Naive B cell (primary cell): Measurements from ENCODE around the gene NEURL2. TPM values are rescaled to one million over a fixed set of nuclear protein-coding genes. Genes with fewer than 3 reads are reported as not detected.

ENCODE experiments used
- ATAC-seq, 2 donors: fragments of 150-1000 bp; cut with Tn5 transposase; 2 replicates each; pipeline ENCODE4 v1.10.0; 2021; ENCODE audit warnings: low read depth in 2 of 2, mild to moderate bottlenecking in 2 of 2, moderate library complexity in 2 of 2
- DNase-seq: peaks from one replicate; pipeline ENCODE4 v3.0.0; 2022
- H3K27ac Mint-ChIP-seq, 6 donors: one replicate each; pipeline ENCODE4 v1.8.0; 2020 to 2022; ENCODE audit warnings: mild to moderate bottlenecking in 6 of 6, mixed read lengths in 6 of 6, moderate library complexity in 5 of 6, inconsistent platforms in 2 of 6
- H3K27me3 Mint-ChIP-seq, 3 donors: one replicate each; pipeline ENCODE4 v1.8.0; 2021 to 2022; ENCODE audit warnings: mixed read lengths in 3 of 3, mild to moderate bottlenecking in 1 of 3
- H3K36me3 Mint-ChIP-seq, 2 donors: one replicate each; pipeline ENCODE4 v1.8.0; 2020 to 2022; ENCODE audit warnings: mixed read lengths in 2 of 2, inconsistent platforms in 1 of 2, mild to moderate bottlenecking in 1 of 2
- H3K4me1 Mint-ChIP-seq, 3 donors: one replicate each; pipeline ENCODE4 v1.8.0; 2020 to 2022; ENCODE audit warnings: mixed read lengths in 3 of 3, inconsistent platforms in 1 of 3, mild to moderate bottlenecking in 1 of 3, moderate library complexity in 1 of 3
- H3K4me3 Mint-ChIP-seq, 8 donors: one replicate each; pipeline ENCODE4 v1.8.0; 2020 to 2022; ENCODE audit warnings: mild to moderate bottlenecking in 8 of 8, mixed read lengths in 8 of 8, moderate library complexity in 8 of 8, inconsistent platforms in 2 of 8
- H3K9me3 Mint-ChIP-seq, 7 donors: one replicate each; pipeline ENCODE4 v1.8.0; 2020 to 2022; ENCODE audit warnings: mixed read lengths in 7 of 7, mild to moderate bottlenecking in 5 of 7, inconsistent platforms in 2 of 7, moderate library complexity in 1 of 7
- polyA plus RNA-seq, 6 donors: library from polyadenylated mRNA; unstranded; fragments of 300-500 nt; fragmentation: Illumina TruSeq; gene quantifications; one replicate each; pipeline ENCODE4 v1.2.3, GENCODE V29; 2021; ENCODE audit warnings: low read depth in 6 of 6

The NEURL2 gene
- polyA plus RNA-seq, 6 donors from 2014 or later = 0.69 to 2.4 (median 1.1) TPM; not detected in 1

DNA sequence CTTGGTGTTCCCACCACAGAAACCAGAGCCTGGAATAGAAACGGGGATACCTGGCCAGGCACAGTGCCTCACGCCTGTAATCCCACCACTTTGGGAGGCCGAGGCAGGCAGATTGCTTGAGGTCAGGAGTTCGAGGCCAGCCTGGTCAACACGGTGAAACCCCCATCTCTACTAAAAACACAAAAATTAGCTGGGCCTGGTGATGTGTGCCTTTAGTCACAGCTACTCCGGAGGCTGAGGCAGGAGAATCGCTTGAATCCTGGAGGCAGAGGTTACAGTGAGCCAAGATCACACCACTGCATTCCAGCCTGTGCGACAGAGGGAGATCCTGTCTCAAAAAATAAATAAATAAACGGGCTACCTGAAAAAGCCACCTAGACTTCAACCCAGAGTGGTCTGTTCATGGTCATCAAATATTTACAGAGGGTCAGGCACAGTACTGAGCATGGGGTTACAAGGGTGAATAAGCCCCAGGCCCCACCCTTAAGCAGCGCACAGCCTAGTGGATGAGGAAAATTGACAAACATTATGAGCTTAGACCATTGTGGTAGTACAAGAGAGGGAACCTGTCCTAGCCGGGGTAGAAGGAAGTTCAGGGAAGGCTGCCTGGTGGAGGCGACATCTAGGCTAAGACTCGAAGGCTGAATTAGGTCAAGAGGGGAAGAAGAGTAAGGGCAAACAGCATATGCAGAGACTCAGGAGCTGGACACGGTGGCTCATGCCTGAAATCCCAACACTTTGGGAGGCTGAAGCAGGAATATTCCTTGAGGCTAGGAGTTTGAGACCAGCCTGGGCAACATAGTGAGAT lies 36.3 kb upstream of the NEURL2 start:
- Mint-ChIP-seq H3K27me3 (peaks cover 0 to 4% (median 0%) of the 10 kb centered on the region in 3 donors), H3K4me1 (peaks cover 0 to 12% (median 4%) of the 10 kb centered on the region in 3 donors), H3K4me3 (no peak overlapping the region), H3K27ac (peak overlapping the region in 1 of 6 donors; percentile 47), H3K36me3 (no peaks in the 10 kb centered on the region), H3K9me3 (no peaks in the 10 kb centered on the region)
- DNase-seq (no peak), ATAC-seq (no peak)

DNA sequence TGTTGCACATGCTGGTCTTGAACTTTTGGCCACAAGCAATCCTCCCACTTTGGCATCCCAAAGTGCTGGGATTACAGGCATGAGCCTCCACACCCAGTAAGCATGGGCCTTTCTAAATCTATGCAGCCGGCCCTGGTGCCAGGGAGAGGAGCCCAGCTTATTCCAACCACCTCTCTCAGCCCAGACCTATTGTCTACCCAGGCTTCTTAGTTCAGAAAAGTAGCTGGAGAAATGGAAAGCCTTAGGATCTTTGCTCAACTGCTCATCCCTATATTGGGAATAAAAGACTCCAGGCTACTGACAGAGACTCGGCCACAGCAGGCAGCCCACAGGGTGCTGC lies 35.7 kb upstream of the NEURL2 start:
- Mint-ChIP-seq H3K27me3 (peaks cover 0 to 10% (median 4%) of the 10 kb centered on the region in 3 donors), H3K4me3 (no peak overlapping the region), H3K27ac (no peak overlapping the region), H3K36me3 (no peaks in the 10 kb centered on the region), H3K9me3 (no peaks in the 10 kb centered on the region), H3K4me1 (peaks cover 0 to 15% (median 5%) of the 10 kb centered on the region in 3 donors)
- DNase-seq = no peak
- ATAC-seq = no peak

DNA sequence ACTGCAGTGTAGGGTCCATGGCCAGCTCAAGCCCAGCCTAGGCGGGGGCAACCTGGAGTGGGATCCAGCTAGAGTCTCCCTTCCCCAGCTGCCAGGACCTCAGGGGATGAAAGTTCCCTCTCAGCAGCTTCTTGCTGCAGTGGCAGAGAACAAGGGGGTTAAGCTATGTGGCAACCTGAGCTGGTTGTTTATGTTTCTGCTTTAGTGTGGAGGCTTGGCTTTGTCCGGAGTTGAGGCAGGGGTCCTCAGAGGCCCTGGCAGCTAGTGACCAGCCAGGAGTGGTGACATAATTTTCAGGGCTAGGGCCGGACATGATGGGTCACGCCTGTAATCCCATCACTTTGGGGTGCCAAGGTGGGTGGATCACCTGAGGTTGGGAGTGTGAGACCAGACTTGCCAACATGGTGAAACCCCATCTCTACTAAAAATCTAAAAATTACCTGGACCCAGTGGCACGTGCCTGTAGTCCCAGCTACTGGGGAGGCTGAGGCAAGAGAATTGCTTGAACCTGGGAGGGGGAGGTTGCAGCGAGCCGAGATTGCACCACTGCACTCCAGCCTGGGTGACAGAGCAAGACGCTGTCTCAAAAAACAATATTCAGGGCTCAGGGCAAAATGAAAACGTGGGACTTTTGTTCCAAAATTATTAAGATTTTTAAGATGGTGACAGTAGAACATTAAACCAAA lies 35.0 kb upstream of the NEURL2 start:
- Mint-ChIP-seq H3K9me3 (no peaks in the 10 kb centered on the region), H3K27ac (no peak overlapping the region), H3K4me1 (peaks cover 0 to 18% (median 7%) of the 10 kb centered on the region in 3 donors), H3K36me3 (no peaks in the 10 kb centered on the region), H3K4me3 (no peak overlapping the region), H3K27me3 (peaks cover 0 to 17% (median 11%) of the 10 kb centered on the region in 3 donors)
- ATAC-seq (no peak), DNase-seq (no peak)

DNA sequence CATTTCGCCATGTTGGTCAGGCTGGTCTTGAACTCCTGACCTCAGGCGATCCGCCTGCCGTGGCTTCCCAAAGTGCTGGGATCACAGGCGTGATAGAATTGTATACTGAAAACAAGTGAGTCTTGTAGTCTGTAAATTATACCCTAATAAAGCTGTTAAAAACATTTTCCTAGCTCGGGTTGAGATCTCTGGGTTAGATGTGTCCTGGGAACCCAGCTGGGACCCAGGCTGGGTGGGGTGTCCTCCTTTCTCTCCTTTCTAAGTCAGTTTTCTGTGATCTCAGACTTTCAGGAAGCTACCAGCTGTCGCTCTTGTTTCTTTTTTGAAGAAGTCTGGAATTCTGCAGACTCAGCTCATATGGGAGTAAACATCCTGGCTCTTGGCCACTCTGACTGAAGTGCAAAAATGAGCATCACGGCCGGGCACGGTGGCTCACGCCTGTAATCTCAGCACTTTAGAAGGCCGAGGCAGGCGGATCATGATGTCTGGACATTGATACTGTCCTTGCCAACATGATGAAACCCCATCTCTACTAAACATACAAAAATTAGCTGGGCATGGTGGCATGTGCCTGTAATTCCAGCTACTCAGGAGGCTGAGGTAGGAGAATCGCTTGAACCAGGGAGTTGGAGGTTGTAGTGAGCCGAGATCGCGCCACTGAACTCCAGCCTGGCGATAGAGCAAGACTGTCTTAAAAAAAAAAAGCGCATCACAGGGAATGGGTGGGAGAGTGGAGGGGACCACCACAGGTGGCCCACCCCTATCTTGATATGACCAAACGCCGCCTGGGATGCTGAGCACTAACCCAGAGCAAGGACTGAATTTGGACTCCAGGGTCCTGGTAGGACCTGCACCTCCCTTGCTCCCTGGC lies 33.6 kb upstream of the NEURL2 start:
- H3K4me3 Mint-ChIP-seq = no peak overlapping the region

GRCh38 chr20:45921337-45922189 lies 30.6 kb upstream of the NEURL2 start:
- Mint-ChIP-seq H3K9me3 (no peaks in the 10 kb centered on the region), H3K4me3 (no peak overlapping the region), H3K4me1 (peaks cover 0 to 6% (median 4%) of the 10 kb centered on the region in 3 donors), H3K27ac (peak overlapping the region in 1 of 6 donors; percentile 38), H3K36me3 (no peaks in the 10 kb centered on the region), H3K27me3 (peaks cover 4 to 45% (median 32%) of the 10 kb centered on the region in 3 donors)
- DNase-seq = no peak
- ATAC-seq = no peak

More for the DNA sequence above, 33.6 kb upstream of the NEURL2 start:
- Mint-ChIP-seq H3K27me3 (peaks cover 4 to 29% (median 25%) of the 10 kb centered on the region in 3 donors), H3K9me3 (no peaks in the 10 kb centered on the region), H3K27ac (peak overlapping the region in 1 of 6 donors; percentile 47), H3K36me3 (no peaks in the 10 kb centered on the region), H3K4me1 (peaks cover 0 to 18% (median 7%) of the 10 kb centered on the region in 3 donors)
- DNase-seq (no peak), ATAC-seq (no peak)

DNA sequence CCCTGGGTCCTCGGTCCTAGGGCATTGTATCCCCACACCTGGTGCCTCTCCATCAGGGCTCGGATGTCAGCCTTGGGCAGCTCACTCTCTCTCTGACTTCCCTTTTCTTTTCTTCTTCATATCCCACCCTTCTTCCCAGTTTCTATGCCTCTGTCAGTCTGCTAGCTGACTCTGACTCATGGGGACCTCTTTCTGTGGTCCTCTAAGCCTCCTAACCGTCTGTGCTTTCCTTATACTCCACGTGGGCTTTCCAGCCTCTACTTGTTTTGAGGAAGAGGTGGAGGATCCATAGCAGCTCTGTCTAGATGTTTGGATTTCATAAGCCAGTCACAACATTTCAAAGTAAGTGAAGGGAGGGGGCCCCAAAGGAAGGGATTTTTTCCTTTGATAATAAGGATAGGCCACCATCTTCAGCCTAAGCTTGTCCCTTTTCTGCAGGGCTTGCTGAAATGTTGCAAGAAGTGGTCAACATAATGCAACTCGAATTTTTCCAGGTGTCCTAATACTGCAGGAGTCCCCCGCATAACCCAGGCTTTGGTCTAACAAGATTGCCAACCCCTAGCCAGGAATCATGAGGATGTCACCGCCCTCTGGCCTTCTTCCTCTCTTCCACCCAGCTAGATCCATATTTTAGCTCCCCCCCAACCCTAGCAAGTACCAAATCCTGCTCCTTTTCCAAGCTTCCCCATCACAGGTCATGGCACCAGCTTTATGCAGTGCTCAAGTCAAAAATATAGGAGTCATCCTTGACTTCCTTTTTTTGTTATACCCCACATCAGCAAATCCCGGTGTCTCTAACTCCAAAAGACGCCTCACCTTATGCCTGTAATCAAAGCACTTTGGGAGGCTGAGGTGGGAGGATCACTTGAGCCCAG lies 29.7 kb upstream of the NEURL2 start:
- Mint-ChIP-seq H3K9me3 (peaks cover 0 to 2% (median 0%) of the 10 kb centered on the region in 7 donors), H3K4me3 (peak overlapping the region in 1 of 8 donors; percentile 29), H3K27me3 (peaks cover 4 to 54% (median 39%) of the 10 kb centered on the region in 3 donors), H3K27ac (peak overlapping the region in 1 of 6 donors; percentile 38), H3K4me1 (peaks cover 0 to 6% (median 4%) of the 10 kb centered on the region in 3 donors), H3K36me3 (no peaks in the 10 kb centered on the region)
- ATAC-seq (no peak), DNase-seq (no peak)

GRCh38 chr20:45919542-45920399 lies 28.8 kb upstream of the NEURL2 start:
- Mint-ChIP-seq H3K9me3 (peaks cover 0 to 2% (median 0%) of the 10 kb centered on the region in 7 donors), H3K4me1 (peaks cover 0 to 6% (median 4%) of the 10 kb centered on the region in 3 donors), H3K36me3 (no peaks in the 10 kb centered on the region), H3K27me3 (peaks cover 4 to 54% (median 39%) of the 10 kb centered on the region in 3 donors), H3K27ac (no peak overlapping the region), H3K4me3 (no peak overlapping the region)
- DNase-seq (no peak), ATAC-seq (no peak)

DNA sequence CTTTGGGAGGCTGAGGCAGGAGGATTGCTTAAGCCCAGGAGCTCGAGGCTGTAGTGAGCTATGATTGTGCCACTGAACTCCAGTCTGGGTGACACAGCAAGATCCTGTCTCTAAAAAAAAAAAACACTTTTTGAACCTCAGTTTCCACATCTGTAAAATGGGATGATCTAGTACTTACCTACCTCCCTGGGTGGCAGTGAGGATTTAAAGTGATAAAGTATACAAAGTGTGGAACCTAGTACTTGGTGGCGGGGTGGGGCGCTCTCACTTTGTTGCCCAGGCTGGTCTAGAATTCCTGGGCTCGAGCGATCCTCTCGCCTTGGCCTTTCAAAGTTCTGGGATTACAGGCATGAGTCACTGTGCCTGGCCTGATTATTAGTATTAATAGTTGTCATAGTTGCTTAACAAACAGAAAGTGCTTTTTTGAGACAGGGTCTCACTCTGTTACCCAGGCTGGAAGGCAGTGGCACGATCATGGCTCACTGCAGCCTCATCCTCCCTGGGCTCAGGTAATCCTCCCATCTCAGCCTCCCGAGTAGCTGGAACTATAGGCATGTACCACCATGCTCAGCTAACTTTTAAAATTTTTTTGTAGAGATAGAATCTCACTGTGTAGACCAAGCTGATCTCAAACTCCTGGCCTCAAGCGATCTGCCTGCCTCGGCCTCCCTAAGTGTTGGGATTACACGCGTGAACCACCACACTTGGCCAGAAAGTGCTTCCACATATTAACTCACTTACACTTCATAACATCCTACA lies 27.9 kb upstream of the NEURL2 start:
- DNase-seq (no peak), ATAC-seq (no peak)
- H3K4me3 Mint-ChIP-seq = no peak overlapping the region
- H3K36me3 Mint-ChIP-seq = no peaks in the 10 kb centered on the region
- H3K9me3 Mint-ChIP-seq = peaks cover 0 to 2% (median 0%) of the 10 kb centered on the region in 7 donors
- peak overlapping the region in 1 of 6 donors; percentile 14 for H3K27ac Mint-ChIP-seq
- H3K27me3 Mint-ChIP-seq = peaks cover 10 to 62% (median 47%) of the 10 kb centered on the region in 3 donors
- H3K4me1 Mint-ChIP-seq = peaks cover 0 to 6% (median 4%) of the 10 kb centered on the region in 3 donors

- peaks cover 10 to 62% (median 47%) of the 10 kb centered on the region in 3 donors for H3K27me3 Mint-ChIP-seq
- H3K9me3 Mint-ChIP-seq = peaks cover 0 to 2% (median 0%) of the 10 kb centered on the region in 7 donors
- H3K36me3 Mint-ChIP-seq = no peaks in the 10 kb centered on the region
- peaks cover 0 to 6% (median 4%) of the 10 kb centered on the region in 3 donors for H3K4me1 Mint-ChIP-seq
- no peak for ATAC-seq
- no peak overlapping the region for H3K4me3 Mint-ChIP-seq
- H3K27ac Mint-ChIP-seq = no peak overlapping the region
- no peak for DNase-seq
Measured at GRCh38 chr20:45918182-45918737, 27.3 kb upstream of the NEURL2 start.

GRCh38 chr20:45917790-45918141 lies 26.8 kb upstream of the NEURL2 start:
- no peak overlapping the region for H3K27ac Mint-ChIP-seq
- no peak overlapping the region for H3K4me3 Mint-ChIP-seq
- ATAC-seq (no peak), DNase-seq (no peak)
- peaks cover 0 to 2% (median 0%) of the 10 kb centered on the region in 7 donors for H3K9me3 Mint-ChIP-seq
- H3K36me3 Mint-ChIP-seq = no peaks in the 10 kb centered on the region
- H3K4me1 Mint-ChIP-seq = peaks cover 1 to 6% (median 4%) of the 10 kb centered on the region in 3 donors
- H3K27me3 Mint-ChIP-seq = peaks cover 10 to 61% (median 47%) of the 10 kb centered on the region in 3 donors
